WTC11 (cell line): ENCODE results near the gene ADARB2. TPM values are rescaled to one million over a fixed set of nuclear protein-coding genes. Genes with fewer than 3 reads are reported as not detected.

Experiments
- ATAC-seq: fragments of 200-7000 bp; cut with Tn5 transposase; 2 replicates; pipeline ENCODE4 v1.10.0; 2021; ENCODE audit warnings: mild to moderate bottlenecking, moderate library complexity
- CTCF ChIA-PET: fragments of 300-600 bp; sonication (Branson Sonifier 250); formaldehyde crosslinking; loops from one replicate; lab custom pipeline; 2021; ENCODE audit warnings: antibody characterized with exemption; lab: Charles Lee
- POLR2A ChIA-PET: fragments of 350-600 bp; sonication (Branson Sonifier 250); formaldehyde crosslinking; loops from one replicate; lab custom pipeline; 2021; ENCODE audit warnings: antibody characterized with exemption; lab: Charles Lee
- DNase-seq: peaks from one replicate; pipeline ENCODE4 v3.0.0; 2021; ENCODE audit warnings: low spot score
- H3K27ac Mint-ChIP-seq: 2 replicates; pipeline ENCODE4 v1.8.0; 2021; ENCODE audit warnings: mixed read lengths
- H3K27me3 Mint-ChIP-seq: 2 replicates; pipeline ENCODE4 v1.8.0; 2021; ENCODE audit warnings: low read depth, mild to moderate bottlenecking, moderate library complexity, mixed read lengths
- H3K36me3 Mint-ChIP-seq: 2 replicates; pipeline ENCODE4 v1.8.0; 2021; ENCODE audit warnings: mixed read lengths
- H3K4me1 Mint-ChIP-seq: 2 replicates; pipeline ENCODE4 v1.8.0; 2022; ENCODE audit warnings: mixed read lengths
- H3K4me3 Mint-ChIP-seq: 2 replicates; pipeline ENCODE4 v1.8.0; 2021; ENCODE audit warnings: mild to moderate bottlenecking, moderate library complexity, mixed read lengths
- H3K9me3 Mint-ChIP-seq: 2 replicates; pipeline ENCODE4 v1.8.0; 2021; ENCODE audit warnings: mixed read lengths
- ATF1 ChIP-seq: sonication (generic); formaldehyde crosslinking; IDR thresholded peaks from 2 replicates; pipeline ENCODE4 v1.8.1; 2023; ENCODE audit warnings: mild to moderate bottlenecking, moderate library complexity, missing genetic modification reagents
- FOXK1 ChIP-seq: sonication (generic); formaldehyde crosslinking; IDR thresholded peaks from 2 replicates; pipeline ENCODE4 v1.8.0; 2022; ENCODE audit warnings: mild to moderate bottlenecking, moderate library complexity, missing genetic modification reagents
- GABPB1 ChIP-seq: sonication (generic); formaldehyde crosslinking; IDR thresholded peaks from 2 replicates; pipeline ENCODE4 v1.8.1; 2023; ENCODE audit warnings: mild to moderate bottlenecking, missing genetic modification reagents
- IRF2 ChIP-seq: sonication (generic); formaldehyde crosslinking; IDR thresholded peaks from 2 replicates; pipeline ENCODE4 v1.8.0; 2022; ENCODE audit warnings: low read depth, missing genetic modification reagents, borderline replicate concordance
- KAT7 ChIP-seq: sonication (generic); formaldehyde crosslinking; IDR thresholded peaks from 2 replicates; pipeline ENCODE4 v1.8.1; 2023; ENCODE audit warnings: missing genetic modification reagents, mild to moderate bottlenecking, borderline replicate concordance
- RELA ChIP-seq: sonication (generic); formaldehyde crosslinking; IDR thresholded peaks from 2 replicates; pipeline ENCODE4 v1.8.1; 2022; ENCODE audit warnings: missing genetic modification reagents, mild to moderate bottlenecking, borderline replicate concordance
- SP1 ChIP-seq: sonication (generic); formaldehyde crosslinking; conservative IDR thresholded peaks from 2 replicates; pipeline ENCODE4 v1.8.1; 2022; ENCODE audit warnings: missing genetic modification reagents
- TEAD1 ChIP-seq: sonication (generic); formaldehyde crosslinking; IDR thresholded peaks from 2 replicates; pipeline ENCODE4 v1.8.0; 2022; ENCODE audit warnings: mild to moderate bottlenecking, missing genetic modification reagents
- ZNF121 ChIP-seq: sonication (generic); formaldehyde crosslinking; IDR thresholded peaks from 2 replicates; pipeline ENCODE4 v1.8.0; 2023; ENCODE audit warnings: missing genetic modification reagents
- ZNF396 ChIP-seq: fragments of 250-450 bp; sonication (Bioruptor Pico); IDR thresholded peaks from 2 replicates; pipeline ENCODE4 v1.8.0; 2021; ENCODE audit warnings: mild to moderate bottlenecking, moderate library complexity, borderline replicate concordance
- total RNA-seq: library from RNA; stranded (reverse); gene quantifications from 3 replicates; pipeline ENCODE4 v1.2.3, GENCODE V29; 2021
- TF ChIP-seq, protein P1 (sequence below): sonication (generic); formaldehyde crosslinking; IDR thresholded peaks from 2 replicates; pipeline ENCODE4 v1.8.1; 2023; ENCODE audit warnings: mild to moderate bottlenecking, missing genetic modification reagents, moderate library complexity
- TF ChIP-seq, protein P2 (sequence below): fragments of 250-450 bp; sonication (Bioruptor Pico); IDR thresholded peaks from 2 replicates; pipeline ENCODE4 v2.1.2; 2022; ENCODE audit warnings: mild to moderate bottlenecking, moderate library complexity
- TF ChIP-seq, protein P3 (sequence below): sonication (generic); formaldehyde crosslinking; IDR thresholded peaks from 2 replicates; pipeline ENCODE4 v1.8.1; 2022; ENCODE audit warnings: mild to moderate bottlenecking, missing genetic modification reagents, moderate library complexity, borderline replicate concordance
- TF ChIP-seq, protein P4 (sequence below): fragments of 250-450 bp; sonication (Bioruptor Pico); IDR thresholded peaks from 2 replicates; pipeline ENCODE4 v1.9.0; 2021; ENCODE audit warnings: mild to moderate bottlenecking
- TF ChIP-seq, protein P5 (sequence below): sonication (generic); formaldehyde crosslinking; IDR thresholded peaks from 2 replicates; pipeline ENCODE4 v1.8.1; 2023; ENCODE audit warnings: mild to moderate bottlenecking, missing genetic modification reagents
- TF ChIP-seq, protein P6 (sequence below): fragments of 250-450 bp; sonication (Bioruptor Pico); conservative IDR thresholded peaks from 2 replicates; pipeline ENCODE4 v1.9.0; 2021; ENCODE audit warnings: mild to moderate bottlenecking

ADARB2 gene
- total RNA-seq, 1 experiment from 2014 or later = 3.7 TPM

DNA sequence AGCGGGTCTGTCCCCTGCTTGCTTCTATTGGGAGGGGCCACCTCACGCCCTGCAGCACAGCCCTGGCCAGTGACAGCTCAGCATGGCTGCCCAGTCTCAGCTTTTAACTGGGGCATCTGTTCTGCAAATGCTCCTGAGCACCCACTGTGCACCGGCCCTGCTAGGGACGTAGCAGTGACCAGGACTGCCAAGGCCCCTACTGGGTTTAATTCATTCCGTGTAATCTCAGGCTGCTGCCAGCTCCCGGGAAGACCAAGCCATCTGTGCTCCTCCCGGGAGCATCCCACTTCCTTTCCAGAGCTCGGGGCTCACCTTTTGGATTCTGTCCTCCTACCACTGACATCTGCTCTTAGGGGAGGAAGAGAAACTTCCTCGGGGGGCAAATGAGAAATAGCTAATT, 85.2 kb downstream of the ADARB2 start:
- no peaks in the 10 kb centered on the region for H3K36me3 Mint-ChIP-seq
- H3K27ac Mint-ChIP-seq = no peak overlapping the region
- peaks cover 5% of the 10 kb centered on the region; the same call in 1 of the 2 replicates for H3K27me3 Mint-ChIP-seq
- H3K4me1 Mint-ChIP-seq = no peaks in the 10 kb centered on the region
- ChIA-PET CTCF (no interaction called here), POLR2A (no interaction called here)
- H3K4me3 Mint-ChIP-seq = no peak overlapping the region
- DNase-seq (no peak), ATAC-seq (no peak)
- TF ChIP-seq FOXK1 = no peak
- TF ChIP-seq, protein P1, sequence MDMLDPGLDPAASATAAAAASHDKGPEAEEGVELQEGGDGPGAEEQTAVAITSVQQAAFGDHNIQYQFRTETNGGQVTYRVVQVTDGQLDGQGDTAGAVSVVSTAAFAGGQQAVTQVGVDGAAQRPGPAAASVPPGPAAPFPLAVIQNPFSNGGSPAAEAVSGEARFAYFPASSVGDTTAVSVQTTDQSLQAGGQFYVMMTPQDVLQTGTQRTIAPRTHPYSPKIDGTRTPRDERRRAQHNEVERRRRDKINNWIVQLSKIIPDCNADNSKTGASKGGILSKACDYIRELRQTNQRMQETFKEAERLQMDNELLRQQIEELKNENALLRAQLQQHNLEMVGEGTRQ = no peak
- TF ChIP-seq, protein P2, sequence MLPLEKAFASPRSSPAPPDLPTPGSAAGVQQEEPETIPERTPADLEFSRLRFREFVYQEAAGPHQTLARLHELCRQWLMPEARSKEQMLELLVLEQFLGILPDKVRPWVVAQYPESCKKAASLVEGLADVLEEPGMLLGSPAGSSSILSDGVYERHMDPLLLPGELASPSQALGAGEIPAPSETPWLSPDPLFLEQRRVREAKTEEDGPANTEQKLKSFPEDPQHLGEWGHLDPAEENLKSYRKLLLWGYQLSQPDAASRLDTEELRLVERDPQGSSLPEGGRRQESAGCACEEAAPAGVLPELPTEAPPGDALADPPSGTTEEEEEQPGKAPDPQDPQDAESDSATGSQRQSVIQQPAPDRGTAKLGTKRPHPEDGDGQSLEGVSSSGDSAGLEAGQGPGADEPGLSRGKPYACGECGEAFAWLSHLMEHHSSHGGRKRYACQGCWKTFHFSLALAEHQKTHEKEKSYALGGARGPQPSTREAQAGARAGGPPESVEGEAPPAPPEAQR (CRISPR knock-in tag) = no peak
- TF ChIP-seq, protein P3, sequence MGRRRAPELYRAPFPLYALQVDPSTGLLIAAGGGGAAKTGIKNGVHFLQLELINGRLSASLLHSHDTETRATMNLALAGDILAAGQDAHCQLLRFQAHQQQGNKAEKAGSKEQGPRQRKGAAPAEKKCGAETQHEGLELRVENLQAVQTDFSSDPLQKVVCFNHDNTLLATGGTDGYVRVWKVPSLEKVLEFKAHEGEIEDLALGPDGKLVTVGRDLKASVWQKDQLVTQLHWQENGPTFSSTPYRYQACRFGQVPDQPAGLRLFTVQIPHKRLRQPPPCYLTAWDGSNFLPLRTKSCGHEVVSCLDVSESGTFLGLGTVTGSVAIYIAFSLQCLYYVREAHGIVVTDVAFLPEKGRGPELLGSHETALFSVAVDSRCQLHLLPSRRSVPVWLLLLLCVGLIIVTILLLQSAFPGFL (CRISPR knock-in tag) = no peak
- TF ChIP-seq RELA (CRISPR knock-in tag) = no peak
- no peak for TF ChIP-seq GABPB1 (CRISPR knock-in tag)
- no peak for TF ChIP-seq KAT7
- no peak for TF ChIP-seq TEAD1 (CRISPR knock-in tag)
- TF ChIP-seq, protein P4, sequence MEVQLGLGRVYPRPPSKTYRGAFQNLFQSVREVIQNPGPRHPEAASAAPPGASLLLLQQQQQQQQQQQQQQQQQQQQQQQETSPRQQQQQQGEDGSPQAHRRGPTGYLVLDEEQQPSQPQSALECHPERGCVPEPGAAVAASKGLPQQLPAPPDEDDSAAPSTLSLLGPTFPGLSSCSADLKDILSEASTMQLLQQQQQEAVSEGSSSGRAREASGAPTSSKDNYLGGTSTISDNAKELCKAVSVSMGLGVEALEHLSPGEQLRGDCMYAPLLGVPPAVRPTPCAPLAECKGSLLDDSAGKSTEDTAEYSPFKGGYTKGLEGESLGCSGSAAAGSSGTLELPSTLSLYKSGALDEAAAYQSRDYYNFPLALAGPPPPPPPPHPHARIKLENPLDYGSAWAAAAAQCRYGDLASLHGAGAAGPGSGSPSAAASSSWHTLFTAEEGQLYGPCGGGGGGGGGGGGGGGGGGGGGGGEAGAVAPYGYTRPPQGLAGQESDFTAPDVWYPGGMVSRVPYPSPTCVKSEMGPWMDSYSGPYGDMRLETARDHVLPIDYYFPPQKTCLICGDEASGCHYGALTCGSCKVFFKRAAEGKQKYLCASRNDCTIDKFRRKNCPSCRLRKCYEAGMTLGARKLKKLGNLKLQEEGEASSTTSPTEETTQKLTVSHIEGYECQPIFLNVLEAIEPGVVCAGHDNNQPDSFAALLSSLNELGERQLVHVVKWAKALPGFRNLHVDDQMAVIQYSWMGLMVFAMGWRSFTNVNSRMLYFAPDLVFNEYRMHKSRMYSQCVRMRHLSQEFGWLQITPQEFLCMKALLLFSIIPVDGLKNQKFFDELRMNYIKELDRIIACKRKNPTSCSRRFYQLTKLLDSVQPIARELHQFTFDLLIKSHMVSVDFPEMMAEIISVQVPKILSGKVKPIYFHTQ (CRISPR knock-in tag) = no peak
- peaks cover 5% of the 10 kb centered on the region for H3K9me3 Mint-ChIP-seq

DNA sequence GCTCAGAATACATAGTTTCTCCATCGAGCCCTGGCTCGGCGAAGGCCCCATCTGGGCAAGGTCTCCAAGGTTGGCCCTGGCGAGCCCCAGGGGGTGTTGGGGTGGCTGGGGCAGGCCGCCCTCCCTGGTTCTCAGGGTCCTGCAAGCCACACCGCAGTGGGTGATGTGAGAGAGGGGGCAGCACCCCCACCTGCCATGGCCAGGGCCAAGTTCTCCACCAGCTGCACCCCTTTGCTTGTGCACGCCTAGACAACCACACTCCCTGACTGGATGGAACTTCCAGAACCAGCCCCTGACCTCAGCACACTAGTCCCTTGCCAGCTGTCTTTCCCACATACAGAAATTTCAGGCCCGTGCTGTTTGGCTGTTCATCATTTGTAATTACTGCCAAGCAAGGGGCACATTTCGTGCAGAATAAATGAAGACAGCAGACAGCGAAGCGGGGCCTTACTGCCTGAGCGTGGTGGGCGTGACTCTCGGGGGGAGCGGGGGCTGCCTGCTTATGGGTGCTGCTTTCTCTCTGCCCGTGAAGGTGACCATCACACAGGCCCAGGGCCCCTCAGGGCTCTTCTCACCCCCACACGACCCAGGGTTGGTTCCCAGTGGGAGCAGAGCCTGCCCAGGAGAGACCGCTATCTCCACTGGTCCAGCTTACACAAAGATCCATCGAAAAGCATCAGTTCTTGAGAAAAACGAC, 85.9 kb downstream of the ADARB2 start:
- CTCF ChIA-PET = no interaction called here
- Mint-ChIP-seq H3K4me3 (no peak overlapping the region), H3K27ac (no peak overlapping the region), H3K36me3 (no peaks in the 10 kb centered on the region), H3K27me3 (peaks cover 5% of the 10 kb centered on the region; the same call in 1 of the 2 replicates), H3K9me3 (peaks cover 5% of the 10 kb centered on the region), H3K4me1 (no peaks in the 10 kb centered on the region)
- ATAC-seq (no peak), DNase-seq (no peak)
- TF ChIP-seq, protein P3 (CRISPR knock-in tag) = no peak
- no peak for TF ChIP-seq IRF2 (CRISPR knock-in tag)
- POLR2A ChIA-PET = no interaction called here

DNA sequence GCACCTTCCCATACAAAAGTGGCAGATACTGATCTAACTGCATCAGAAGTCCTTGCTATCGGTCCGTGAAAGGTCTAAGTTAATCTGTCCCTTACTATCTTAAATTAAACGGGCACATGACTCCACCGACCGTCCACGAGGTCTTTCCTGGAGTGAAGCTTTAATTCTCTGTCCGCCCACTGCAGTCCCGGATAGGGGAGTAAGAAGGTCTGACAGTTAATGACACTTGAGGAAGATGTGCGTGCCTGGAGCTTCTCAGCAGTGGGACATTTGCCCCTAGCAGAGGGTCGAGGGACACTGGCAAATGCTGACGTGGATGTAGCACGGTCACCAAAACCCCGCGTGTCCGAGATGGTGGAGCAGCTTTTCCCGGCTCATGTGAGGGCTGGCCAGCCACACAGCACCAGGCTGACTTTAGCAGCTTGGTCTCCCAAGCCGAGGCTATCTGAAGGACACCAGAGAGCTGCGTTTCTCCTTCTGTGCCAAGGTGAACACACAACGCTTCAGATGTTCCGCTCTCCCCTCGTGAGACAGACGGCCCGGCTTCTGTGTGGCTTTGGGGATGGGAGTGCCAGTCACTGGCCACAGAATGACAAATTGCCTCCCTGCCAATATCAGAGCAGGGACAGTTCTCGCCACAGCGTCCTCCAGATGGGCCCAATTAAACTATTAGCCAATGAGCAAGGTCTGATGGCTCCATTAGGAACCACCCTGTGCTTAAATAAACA, 86.6 kb downstream of the ADARB2 start:
- H3K27me3 Mint-ChIP-seq = peaks cover 5% of the 10 kb centered on the region; the same call in 1 of the 2 replicates
- H3K9me3 Mint-ChIP-seq = peaks cover 5% of the 10 kb centered on the region
- DNase-seq = no peak
- no peak overlapping the region for H3K4me3 Mint-ChIP-seq
- no peaks in the 10 kb centered on the region for H3K36me3 Mint-ChIP-seq
- ChIA-PET CTCF (no interaction called here), POLR2A (no interaction called here)
- ATAC-seq = no peak
- no peak overlapping the region for H3K27ac Mint-ChIP-seq
- no peaks in the 10 kb centered on the region for H3K4me1 Mint-ChIP-seq
- TF ChIP-seq, protein P5, sequence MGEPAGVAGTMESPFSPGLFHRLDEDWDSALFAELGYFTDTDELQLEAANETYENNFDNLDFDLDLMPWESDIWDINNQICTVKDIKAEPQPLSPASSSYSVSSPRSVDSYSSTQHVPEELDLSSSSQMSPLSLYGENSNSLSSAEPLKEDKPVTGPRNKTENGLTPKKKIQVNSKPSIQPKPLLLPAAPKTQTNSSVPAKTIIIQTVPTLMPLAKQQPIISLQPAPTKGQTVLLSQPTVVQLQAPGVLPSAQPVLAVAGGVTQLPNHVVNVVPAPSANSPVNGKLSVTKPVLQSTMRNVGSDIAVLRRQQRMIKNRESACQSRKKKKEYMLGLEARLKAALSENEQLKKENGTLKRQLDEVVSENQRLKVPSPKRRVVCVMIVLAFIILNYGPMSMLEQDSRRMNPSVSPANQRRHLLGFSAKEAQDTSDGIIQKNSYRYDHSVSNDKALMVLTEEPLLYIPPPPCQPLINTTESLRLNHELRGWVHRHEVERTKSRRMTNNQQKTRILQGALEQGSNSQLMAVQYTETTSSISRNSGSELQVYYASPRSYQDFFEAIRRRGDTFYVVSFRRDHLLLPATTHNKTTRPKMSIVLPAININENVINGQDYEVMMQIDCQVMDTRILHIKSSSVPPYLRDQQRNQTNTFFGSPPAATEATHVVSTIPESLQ (CRISPR knock-in tag) = no peak
- TF ChIP-seq ZNF121 (CRISPR knock-in tag) (no peak), ATF1 (CRISPR knock-in tag) (no peak), SP1 (CRISPR knock-in tag) (no peak), ZNF396 (CRISPR knock-in tag) (no peak)
- TF ChIP-seq, protein P3 (CRISPR knock-in tag) = no peak
- TF ChIP-seq, protein P6, sequence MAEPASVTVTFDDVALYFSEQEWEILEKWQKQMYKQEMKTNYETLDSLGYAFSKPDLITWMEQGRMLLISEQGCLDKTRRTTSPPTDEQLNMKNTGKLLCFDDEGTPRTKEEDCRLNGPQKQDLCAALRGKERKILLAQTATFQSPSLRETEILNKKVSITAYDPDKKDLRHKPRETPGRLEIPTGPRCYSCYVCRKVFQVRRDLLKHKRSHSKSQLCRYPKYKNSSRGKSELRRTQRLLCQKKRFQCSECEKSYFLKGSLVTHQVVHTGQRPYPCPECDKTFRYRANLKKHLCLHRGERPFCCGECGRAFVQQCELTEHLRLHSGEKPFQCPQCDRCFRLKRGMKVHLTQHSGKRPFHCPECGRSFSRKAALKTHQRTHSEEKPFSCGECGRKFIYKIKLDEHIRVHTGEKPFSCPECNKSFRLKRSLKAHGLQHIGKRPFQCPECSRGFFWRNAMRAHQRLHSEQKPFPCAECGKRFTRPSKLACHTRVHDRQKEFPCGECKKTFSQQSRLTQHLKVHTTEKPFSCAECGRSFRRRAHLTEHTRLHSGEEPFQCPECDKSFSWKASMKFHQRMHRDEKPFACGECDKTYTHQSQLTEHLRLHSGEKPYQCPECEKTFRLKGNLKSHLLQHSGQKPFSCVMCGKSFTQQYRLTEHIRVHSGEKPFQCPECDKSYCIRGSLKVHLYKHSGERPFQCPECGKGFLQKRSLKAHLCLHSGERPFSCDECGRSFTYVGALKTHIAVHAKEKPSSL = no peak
